GM19043 (cell line): ENCODE data around the gene PEG3.
"Not testable (repeated sequence)": the region's sequence is repeated elsewhere in the genome, so short reads cannot be mapped to it uniquely, and the experiment has no call there.

Source experiments
- ATAC-seq: cut with Tn5 transposase; IDR thresholded peaks from one replicate; pipeline ENCODE4 v1.9.1; 2021; ENCODE audit warnings: low read depth; ENCODE audit not compliant: unreplicated experiment

The PEG3 gene

DNA sequence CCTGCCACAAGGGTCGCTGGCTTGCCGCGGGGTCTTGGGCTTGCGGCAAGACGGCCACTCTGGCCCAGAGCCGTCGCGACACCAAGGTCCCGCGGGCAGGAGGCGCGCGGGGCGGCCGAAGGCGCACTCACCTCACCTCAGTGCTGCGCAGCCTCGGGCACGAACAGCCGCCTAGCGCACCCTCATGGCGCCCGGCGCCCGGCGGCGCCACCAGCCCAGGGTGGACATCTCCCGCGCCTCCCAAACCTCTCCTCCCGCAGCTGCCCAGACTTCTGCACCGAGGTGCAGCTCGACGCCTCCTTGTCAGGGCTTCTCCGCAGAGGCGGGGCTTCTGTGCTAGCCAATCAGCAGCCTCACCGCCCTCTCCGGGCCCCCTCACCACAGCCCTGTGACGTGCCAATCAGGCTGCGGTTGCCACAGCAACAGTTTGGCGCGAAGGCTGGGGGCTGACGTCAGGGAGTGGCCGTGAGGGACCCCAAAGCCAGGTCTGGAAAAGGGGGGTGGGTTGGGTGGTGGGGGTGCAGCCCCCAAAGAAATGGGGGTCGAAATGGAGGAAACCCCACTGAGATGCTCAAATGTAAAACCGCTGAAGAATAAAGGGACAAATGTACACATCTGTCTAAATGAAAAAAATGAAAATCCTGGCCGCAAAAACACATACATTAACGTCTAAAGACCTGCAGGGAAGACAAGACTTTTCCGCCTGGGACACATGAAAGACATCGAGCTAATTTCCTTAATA is at the start of gene PEG3, which contains the start of gene ZIM2:
PEG3 (minus strand) TSS at position 276 of the 742 bp plus-strand sequence. CDS start 16,071 bp downstream, outside the sequence.
ZIM2 (minus strand) TSS at position 276 of the 742 bp plus-strand sequence. CDS start 16,449 bp downstream, outside the sequence.
- no peak for ATAC-seq

DNA sequence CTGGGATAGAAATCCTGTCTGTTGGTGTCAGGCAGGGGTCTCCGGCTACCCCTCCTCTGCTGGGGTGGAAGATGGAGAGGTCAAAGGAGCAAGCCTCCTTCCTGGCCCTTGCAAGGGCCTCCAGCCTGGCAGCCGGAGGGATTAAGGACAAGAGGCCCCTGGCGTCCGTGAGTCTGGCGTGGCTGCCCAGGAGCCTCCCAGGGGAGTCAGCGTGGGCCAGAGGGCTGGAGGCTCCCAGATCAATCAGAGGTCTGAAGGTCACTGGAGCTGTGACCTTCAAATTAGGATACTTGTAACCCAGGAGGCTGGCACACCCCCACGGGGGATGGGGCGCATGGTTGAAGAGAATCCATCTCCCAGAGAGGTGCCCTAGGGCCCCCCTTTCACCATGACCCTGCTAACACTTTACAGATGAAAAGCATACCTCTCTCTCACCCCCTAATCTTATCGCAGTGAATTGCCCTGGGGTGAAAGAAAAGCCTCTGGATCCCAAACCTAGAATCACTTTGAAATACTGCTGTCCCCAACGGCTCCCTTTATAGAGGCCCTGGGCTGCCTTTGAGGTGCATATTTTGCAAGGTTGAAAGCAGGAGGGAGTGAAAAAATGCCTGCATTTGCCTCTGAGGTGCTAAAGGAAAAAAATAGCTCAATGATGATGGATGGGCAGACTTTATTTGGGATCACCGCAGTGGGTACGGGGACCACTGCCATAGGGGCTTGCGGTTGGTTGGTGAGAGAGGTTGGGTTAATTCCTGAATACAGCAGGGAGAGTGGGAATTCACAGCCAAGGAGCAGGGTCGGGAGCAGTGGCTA is 44.9 kb upstream of the PEG3 start:
- ATAC-seq, result no peak

DNA sequence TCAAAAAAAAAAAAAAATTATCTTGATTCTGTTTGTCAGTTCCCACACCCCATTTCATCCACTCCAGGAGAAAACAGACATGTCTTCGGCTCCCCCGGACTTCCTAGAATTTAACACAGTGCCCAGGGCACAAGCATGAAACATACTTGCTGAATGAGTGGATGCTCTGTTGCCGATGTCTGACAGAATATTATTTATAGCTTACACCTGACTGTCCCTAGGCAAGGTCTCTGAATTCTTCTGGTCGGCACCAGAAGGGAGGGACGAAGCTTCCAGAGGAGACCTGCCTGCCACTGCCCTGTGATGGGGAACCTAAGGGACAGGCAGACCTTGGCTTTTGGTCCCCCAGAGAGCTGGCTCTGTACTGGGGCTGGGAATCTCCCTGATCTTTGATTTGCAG is 43.9 kb upstream of the PEG3 start:
- ATAC-seq, result no peak

DNA sequence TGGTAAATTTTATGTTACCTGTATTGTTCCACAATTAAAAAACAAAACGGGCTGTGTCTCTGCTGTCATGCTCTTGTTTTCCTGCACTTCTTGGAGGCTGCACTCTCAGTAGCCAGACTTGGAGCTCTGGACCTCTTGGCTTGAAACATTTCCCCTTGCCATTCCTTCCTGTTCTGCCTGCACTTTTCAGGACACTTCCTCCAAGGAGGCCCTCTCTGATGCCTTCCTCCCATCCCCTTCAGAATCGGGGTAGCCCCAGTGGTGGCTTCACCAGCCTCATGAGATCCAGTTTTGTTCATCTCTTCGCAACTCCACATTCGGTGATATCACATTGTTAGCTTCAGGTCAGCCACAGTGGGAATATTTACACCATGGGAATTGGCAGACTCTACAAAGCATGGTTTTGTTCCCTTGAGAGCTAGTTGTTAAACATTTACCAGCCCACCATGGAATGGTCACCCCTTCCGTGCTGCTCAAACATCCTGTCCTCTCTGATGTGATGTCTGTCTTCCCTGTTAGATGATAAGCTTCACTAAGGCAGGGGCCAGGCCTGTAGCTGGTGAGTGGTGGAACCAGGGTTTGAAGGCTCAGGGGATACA is 40.2 kb upstream of the PEG3 start:
- no peak for ATAC-seq

DNA sequence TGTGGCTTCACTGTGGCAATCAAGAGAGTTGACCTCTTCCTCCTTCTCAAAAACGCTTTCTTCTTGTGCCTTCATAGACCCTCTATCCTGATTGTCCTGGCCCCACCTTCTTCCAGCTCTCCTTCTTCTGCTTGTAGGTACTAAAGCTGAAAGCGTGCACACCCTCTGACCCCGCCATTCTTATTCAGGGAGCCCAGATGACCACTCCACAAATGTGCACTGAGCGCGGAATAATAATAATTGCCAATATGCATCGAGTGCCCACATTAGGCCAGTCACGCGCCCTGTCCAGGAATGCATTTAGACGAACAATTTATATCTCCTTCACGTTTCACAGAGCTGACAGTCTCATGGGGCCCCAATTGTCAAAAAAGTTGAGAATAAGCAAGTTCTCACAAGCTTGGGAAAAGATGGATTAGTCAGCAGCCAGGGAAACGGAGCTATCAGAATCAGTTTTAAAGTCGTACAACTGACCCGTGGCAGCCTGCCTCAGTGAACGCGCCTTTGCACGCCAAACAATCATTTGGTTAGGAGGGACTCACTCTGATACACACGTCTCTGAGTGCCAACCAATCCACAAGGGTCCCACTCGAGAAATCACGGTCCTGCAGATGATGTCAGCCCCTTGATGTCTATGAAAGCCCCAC is 36.7 kb upstream of the PEG3 start:
- no peak for ATAC-seq

DNA sequence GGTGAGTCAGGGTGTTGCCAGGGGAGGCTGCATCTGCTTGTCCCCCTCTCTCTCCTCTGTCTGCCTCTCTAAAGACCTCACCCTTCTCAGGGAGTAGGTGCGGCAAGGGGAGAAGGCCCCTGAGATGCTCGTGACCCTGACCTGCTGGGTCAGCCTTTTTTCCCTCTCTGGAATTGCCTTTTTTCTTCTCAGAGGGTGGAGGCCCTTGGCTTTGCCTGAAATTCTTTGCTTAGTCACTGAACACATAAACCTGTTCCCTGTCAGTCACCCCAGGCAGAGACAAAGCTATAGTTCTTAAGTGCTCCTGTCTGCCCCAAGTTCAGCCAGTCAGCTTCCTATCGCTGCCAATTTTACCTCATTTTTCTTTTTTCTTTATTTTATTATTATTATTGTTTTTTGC is 35.2 kb upstream of the PEG3 start:
- ATAC-seq, result no peak

DNA sequence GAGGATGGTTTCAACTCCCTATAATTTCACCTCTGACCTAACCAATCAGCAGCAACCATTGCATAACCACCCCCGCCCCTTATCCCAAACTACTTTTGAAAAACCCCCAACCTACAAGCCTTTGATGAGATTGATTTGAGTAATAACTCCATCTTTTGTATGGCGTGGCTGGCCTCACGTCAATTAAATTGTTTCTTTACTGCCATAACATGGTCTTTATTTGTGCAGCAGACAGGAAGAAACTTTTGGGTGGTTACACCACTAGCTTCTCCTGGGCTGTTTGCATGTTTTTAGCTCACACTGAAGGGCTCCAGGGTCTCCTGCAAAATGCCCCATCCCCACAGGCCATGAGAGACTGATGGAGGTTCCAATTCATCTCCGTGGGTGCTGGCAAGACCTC is 34.0 kb upstream of the PEG3 start:
- ATAC-seq, result no peak

DNA sequence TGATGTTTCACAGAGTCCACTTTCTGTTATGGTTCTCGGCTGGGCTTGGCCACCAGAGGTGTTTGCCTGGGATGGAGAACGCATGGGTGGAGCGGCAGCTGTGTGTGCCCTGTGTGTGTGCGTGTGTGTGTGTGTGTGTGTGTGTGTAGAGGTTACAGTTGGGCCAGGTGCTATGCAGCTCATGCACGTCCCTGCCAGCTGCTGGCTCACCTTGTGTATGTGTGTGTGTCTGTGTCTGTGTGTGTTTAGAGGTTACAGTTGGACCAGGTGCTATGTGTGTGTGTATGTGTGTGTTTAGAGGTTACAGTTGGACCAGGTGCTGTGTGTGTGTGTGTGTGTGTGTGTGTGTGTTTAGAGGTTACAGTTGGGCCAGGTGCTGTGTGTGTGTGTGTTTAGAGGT is 33.0 kb upstream of the PEG3 start:
- ATAC-seq, result no peak

DNA sequence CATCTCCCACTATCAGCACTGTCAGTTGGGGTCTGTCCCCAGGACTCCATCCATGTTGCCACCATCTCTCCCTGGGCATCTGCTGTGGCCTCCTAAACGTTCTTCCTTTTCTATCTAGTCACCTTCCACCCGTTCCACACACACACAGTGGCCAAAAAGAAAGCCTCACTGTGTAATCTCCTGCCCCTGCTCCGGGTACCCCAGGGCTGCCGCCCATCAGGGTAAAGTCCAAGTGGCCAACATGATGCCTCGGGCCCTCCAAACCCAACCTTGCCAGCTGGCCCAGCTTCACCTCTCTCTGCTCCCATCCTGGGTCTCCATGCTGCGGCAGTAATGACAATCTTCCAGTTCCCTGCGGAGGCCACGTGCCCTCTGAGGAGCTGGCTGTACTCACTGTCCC is 29.4 kb upstream of the PEG3 start:
- no peak for ATAC-seq

DNA sequence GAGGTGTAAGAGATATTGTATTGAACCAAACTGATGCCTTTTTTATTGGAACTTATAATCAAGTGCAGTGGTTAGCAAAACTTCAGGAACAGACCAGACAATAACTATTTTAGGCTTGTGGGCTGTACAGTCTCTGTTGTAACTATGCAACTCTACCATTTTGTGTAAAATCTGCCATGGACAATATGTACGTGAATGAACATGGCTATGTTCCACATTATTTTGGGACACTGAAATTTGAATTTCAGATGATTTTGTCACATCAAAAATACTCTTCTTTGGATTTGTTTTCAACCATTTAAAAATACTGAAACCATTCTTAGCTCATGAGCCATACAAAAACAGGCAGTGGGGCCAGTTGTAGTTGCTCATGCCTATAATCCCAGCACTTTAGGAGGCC is 27.9 kb upstream of the PEG3 start:
- ATAC-seq, result no peak

DNA sequence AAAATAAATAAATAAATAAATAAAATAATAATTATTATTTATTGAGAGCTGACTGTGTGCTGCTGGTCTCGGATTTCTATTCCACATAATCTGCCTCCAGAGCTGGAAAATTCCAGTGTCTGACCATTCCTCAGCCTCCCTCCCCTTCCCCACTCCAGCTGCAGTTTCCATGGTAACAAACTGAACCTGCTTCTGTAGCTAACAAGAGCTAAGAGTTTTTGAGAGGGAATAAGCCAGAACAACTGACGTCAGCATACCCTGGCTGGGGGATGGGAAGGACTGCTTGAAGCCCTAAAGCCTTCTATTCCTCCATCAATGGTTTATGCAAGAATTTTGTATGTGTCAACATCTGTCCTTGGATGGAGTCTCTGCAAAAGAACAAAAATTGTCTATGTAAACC is 26.0 kb upstream of the PEG3 start:
- no peak for ATAC-seq

DNA sequence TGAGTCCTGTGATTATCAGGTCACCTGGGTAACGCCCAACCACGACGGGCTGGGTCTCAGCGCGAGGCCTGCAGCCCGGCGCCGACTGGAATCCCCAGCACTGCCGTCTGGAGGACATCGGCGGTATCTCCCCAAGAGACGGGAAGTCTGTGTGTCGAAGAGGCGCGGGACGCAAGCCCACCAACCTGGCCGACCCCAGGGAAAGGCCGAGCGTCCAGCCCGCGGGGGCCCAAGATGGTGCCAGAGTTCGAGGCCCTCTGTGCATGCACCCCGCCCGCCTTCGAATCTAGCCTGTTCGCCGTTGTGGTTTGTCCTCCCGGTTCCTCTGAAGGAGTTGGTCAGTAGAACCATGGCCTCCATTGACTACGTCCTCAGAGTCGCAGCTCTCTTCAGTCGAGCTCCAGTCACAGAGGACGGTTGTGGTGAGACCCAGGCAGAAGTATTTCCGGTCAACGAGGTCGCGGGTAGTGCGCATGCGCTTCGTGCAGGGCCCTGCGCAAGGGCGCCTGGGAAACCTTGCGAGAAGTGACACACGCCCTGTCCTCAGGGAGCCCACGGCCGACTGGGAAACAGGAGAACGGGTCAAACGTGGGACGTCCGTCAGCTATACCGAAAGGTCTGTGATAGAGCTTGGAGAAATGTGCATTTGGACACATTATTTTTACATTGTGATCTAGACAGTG is 24.1 kb upstream of the PEG3 start:
- ATAC-seq, result no peak

DNA sequence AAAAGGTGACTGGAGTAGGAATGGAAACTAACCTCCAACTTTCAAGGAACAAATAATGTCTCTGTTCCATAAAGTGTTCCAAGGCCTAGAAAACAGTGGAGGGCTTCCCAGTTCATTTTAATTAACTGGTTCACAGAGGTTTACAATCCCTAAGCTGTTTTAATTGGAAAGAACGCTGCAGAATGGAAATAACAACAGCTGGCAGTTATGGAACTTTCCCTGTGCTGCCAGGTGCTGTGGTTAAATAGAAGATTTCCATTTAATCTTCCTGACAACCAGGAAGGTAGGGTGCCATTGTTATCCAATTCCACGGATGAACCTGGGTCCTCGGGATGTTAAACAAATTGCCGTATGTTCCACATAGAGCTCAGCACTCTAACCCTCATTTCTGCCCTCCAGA is 22.2 kb upstream of the PEG3 start:
- no peak for ATAC-seq

DNA sequence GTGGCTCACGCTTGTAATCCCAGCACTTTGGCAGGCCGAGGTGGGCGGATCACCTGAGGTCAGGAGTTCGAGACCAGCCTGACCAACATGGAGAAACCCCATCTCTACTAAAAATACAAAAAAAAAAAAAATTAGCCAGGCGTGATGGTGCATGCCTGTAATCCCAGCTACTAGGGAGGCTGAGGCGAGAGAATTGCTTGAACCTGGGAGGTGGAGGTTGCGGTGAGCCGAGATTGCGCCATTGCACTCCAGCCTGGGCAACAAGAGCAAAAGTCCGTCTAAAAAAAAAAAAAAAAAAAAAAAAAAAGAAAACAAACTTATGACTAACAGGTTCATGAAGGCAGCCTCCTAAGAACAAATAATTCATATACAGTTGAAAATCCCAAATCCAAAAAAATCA is 19.9 kb upstream of the PEG3 start:
- ATAC-seq, result not testable (repeated sequence)

DNA sequence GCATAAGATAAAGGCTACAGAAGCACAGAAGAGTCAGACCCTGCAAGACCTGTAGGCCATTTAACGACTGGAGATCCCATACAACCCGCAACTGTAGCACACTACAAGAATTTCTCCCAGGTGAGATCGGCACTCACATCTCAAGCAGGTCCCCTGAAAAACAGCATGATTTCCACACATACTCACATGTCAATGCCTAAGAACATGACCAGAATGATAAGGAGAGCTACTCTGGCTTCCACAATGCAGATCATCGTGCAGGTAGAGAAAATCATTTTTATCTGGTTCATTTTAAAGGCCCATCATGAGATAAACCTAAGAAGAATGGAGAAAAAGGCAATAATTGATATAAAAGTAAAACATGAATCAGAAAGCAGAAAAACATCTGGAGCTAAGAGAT is 17.5 kb upstream of the PEG3 start:
- no peak for ATAC-seq

DNA sequence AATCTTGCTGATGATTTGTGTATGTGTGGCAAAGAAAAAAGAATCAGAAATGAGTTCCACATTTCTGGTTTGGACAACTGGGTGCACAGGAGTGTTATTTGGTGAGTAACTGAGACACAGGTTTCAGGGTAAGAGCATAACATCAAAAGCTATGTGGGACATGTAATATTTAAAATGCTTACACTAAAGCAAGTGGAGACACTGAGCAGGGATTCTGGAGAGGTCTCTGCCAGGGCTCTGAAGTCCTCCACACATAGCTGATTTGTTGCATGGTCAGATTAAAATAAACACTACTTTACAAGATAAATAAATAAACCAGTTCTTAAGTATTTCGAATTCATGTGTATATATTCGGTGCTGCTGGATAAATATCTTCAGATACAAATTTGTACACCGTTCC is 16.3 kb upstream of the PEG3 start:
- ATAC-seq, result no peak

DNA sequence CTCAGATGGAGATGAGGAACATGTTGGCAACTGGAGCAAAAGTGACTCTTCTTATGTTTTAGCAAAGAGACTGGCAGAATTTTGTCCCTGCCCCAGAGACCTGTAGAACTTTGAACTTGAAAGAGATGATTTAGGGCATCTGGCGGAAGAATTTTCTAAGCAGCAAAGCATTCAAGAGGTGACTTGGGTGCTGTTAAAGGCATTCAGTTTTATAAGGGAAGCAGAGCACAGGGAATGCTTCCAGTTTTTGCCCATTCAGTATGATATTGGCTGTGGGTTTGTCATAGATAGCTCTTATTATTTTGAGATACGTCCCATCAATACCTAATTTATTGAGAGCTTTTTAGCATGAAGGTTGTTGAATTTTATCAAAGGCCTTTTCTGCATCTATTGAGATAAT is 11.8 kb upstream of the PEG3 start:
- not testable (repeated sequence) for ATAC-seq

DNA sequence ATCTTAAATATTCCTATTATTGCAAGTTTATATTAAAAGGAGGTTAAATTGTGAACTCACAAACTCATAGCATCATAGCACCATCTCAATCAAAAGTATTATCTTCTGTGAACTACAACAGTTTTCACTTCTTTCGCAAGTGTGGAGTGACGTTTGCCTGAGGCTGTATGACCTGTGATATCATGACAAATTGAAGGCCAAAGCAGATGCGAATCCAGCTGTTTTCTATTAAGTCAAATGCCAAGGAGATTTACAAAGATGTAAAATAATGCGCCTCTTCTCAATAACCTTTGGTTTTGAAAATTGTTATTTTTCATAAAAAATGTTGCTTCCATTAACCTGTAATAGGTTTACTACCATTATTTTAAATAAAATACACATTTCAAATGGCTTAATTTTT is 7.6 kb upstream of the PEG3 start:
- ATAC-seq, result no peak

DNA sequence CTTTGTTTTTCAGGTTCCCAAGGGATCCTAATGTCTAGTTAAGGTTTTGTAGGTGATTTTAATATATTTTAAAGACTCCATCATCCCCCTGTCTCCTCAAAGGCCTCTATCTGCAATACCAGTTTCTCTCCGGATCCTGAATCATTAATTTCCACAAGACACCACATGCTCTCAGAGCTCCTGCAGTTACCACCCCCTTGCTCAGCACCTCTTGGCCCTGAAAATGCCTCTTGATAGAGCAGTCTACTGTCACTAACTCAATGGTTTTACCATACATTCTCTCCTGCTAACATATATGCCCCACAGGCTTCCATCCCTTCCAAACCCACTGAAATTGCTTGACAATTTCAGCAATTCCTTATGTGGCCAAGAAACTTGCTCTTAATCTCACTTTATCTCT is 1.9 kb upstream of the PEG3 start:
- ATAC-seq, result no peak

DNA sequence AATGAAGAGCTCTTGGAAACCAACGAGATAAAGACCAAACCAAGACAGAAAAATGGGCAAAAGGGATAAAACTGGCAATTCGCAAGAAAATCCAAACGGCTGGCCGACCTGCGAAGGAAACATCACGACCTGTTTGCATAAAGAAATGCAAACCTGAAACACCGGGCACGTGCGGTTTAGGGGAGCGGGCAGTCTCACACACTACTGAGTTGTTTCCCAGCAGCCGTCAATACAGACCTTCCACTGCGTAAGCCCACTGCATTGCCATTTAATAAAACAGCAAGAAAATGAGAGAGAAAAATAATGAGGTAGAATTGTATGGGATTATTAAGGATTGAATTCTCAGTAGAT is 642 bp upstream of the PEG3 start:
- no peak for ATAC-seq
